HG03097 (cell line): ENCODE data around the gene SNAP25.

Source experiments
- ATAC-seq: cut with Tn5 transposase; IDR thresholded peaks from one replicate; pipeline ENCODE4 v1.9.1; 2021; ENCODE audit not compliant: unreplicated experiment, low FRiP score

Gene SNAP25

DNA sequence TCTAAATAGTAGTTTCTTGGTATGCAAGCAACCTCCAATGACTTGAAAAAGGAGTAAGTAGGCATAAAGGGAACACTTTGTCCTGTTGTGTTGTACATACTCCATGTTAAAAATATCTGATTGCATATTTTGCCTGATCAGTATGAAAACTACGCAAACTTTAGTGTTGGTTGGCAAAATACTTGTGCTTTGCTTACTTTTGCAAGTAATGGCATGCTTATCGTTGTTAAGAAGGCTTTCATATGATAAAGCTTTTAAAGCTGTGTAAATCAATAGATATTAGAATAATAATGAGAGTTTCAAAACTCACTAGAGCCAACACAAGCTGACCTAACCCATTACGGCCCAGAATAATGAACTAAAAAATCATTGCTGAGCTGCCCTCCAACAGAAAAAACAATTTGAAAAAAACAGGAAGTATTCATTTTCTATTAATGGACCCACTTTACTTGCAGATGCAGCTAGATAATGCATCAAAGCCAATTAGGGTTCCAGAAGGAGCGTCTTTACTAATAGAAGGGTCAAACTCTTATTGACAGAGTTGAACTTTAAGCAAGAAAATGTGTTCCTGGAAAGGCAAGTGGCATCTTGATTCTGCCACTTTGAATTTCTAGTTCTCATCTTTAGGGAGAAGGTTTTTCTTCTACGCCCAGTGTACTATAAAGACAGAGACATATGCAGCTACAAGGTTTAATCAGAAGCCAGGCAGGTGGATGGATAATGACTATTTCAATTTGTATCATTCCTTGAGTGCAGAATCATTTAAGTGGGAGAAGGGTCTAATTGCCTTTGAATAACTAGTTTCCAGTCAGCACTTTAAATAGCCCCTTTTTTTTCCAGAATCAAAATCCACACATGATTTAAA lies 82.2 kb downstream of the SNAP25 start:
- no peak for ATAC-seq

- no peak for ATAC-seq
Observed at GRCh38 chr20:10303852-10304251, 85.2 kb downstream of the SNAP25 start.

DNA sequence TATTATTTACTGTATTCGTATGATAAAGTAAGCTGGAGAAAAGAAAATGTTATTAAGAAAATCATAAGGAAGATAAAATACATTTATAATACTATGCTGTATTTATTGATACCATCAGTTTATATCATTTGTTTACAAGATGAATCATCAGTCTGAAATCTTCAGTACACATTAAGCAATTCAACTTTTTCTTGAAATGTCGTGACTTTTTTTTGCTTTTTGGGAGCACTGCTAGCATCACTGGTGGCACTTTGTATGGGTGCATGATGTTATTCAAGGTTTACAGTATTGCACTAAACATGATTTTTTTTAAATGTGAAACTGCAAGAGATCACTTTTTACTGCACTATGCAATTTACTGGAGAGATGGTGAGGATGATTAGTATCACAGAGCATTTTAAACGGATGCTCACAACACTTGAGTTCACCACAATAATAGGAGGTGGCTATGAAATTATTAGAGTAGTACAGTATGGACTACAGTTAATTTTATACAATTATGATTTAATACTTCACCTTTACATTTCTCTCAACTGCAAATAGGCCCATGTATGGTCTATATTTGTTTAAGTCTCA lies 85.9 kb downstream of the SNAP25 start:
- no peak for ATAC-seq

- ATAC-seq = no peak
Observed at GRCh38 chr20:10306440-10307358, 88.1 kb downstream of the SNAP25 start.

GRCh38 chr20:10307359-10307735 lies 88.7 kb downstream of the SNAP25 start:
- ATAC-seq = no peak

DNA sequence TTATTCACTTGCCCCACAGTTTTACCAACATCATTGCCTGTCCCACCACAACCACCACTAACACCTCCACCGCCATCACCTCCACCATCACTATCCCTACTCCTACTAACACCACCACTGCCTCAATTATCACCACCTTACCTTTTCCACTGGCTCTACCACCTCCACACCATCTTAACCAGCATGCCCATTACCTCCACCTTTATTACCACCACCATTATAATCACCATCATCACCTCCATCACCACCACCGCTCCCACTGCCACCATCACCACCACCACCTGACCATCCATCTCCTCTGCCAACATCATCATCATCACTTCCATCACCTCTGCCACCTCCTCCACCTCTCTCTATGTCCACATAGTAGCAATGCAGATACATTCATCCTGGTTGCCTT lies 90.0 kb downstream of the SNAP25 start:
- ATAC-seq = no peak

GRCh38 chr20:10309326-10309725 lies 90.7 kb downstream of the SNAP25 start:
- ATAC-seq = no peak

DNA sequence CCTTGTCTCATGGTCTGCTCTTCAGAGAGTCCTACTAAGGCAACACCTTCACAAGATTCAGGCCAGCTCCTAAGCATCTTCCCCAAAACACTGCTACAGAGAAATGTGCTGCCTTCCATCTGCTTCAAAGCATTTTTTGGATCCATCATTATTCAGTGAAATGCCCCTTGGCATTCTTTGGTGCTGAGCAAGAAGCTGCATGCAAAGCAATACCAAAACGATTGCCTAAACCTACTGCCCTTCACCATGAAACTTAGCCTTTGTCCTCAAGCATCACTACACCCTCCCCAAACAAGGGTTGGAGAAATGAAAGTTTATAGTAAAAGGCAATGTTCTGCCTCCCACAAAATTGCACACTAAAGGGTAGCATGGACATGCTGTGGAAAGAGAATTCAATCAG lies 93.5 kb downstream of the SNAP25 start:
- no peak for ATAC-seq

- ATAC-seq = no peak
Observed at GRCh38 chr20:10313215-10313614, 94.6 kb downstream of the SNAP25 start.

GRCh38 chr20:10313701-10314100 lies 95.1 kb downstream of the SNAP25 start:
- ATAC-seq = no peak

DNA sequence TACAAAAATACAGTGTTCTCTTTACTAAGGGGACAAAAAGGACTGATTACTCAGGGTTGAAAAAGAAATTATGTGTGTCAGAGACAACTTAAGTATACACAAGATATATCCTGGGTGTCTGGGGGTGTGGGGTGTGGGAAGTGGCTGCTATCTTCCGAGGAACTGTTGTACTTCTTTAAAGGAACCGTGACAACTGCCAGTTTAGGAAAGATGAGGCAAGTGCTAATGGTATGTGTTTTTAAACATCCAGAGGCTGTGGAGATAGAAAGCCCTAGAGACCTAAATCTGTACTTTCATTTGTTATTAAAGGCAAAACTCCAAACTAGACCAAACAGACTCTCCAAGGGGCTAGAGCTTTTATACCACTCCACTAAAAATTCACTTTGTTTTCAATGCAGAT lies 95.6 kb downstream of the SNAP25 start:
- no peak for ATAC-seq

DNA sequence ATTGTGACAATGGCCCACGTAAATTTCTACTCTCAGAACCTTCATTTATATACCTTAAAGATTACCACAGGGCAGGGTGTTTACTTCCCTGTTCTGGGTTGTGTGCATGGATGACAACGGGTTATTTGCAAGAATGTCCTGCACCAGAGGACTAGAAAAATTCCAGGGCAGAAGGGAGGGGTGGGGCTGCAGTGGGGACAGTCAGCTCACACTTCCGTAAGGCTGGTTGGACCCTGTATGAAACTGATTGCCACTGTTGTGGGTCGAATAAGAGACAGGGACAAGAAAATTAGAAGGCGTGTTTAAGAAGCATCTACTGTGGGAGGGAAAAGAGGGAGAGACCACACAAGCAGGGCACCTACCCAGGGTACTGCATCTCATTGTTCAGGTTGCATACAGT lies 96.5 kb downstream of the SNAP25 start:
- ATAC-seq = no peak

GRCh38 chr20:10316582-10316981 lies 98.0 kb downstream of the SNAP25 start:
- ATAC-seq = no peak

GRCh38 chr20:10318291-10319024 lies 99.8 kb downstream of the SNAP25 start:
- no peak for ATAC-seq

DNA sequence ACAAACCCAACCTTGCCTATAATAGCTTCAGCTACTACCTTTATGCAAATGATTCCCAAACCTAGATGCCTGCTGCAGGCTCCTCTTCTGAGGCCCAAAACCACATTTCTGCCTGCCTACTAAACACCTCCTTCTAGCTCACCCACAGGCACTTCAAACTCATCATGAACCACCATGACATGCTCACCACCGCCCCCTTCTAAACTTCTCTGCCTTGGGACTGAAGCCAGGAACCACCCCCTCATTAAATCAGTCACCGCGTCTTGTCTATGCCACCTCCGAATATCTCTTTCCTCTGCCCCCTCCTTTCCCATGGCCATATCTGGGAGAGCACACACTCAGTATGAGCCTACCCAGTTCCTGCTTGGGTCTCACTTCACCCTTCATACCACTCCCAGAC lies 101.2 kb downstream of the SNAP25 start:
- ATAC-seq = no peak

DNA sequence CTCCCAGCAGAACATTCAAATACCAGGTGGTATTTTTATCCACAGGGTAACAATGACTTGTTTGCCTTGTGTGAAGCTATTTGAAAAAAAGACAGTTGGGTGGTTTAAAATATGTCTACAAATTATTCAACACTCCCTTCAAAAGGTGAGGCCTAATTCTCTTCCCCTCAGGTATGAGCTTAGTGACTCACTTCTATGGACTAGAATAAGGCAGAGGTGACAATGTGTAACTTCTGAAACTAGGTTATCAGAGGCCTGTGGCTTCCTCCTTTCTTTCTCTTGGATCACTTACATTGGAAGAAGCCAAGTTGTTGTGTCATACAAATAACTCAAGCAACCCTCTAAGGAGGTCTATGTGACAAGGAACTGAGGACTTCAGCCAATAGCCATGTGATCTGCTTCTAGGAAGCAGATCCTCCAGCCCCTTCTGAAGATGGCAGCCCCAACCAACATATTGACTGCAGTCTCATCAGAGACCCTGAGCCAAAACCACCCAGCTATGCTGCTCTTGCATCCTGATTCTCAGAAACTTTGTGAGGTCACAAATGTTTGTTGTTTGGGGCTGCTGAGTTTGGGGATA lies 102.6 kb downstream of the SNAP25 start:
- ATAC-seq = no peak

GRCh38 chr20:10322073-10323012 lies 103.7 kb downstream of the SNAP25 start:
- ATAC-seq = no peak

DNA sequence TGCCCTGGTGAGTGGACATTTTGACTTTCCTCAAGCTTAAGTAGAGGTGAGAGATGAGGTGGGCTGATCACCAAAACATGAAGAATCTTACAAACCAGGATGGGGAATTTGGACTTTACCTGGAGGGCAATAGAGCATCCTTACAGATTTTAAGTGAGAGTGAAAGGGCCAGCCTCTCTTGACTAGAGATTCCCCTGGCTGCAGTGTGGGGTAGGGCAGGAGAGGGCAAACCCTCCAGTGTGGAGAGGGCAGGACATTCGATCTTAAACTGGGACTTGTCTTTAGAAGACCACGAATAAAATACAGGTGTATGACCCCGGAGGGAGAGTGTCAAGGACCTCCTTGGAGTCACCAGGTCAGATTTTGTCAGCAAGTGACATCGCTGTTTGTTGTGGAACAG lies 105.1 kb downstream of the SNAP25 start:
- ATAC-seq = no peak

- ATAC-seq = no peak
Observed at GRCh38 chr20:10324198-10324847, 105.7 kb downstream of the SNAP25 start.
